Upper lobe of left lung (tissue), 6 donors: ENCODE results near the gene PRKG1. TPM values are rescaled to one million over a fixed set of nuclear protein-coding genes. Genes with fewer than 3 reads are reported as not detected.

Source experiments
- ATAC-seq, 2 donors: fragments of 200-7000 bp; cut with Tn5 transposase; one replicate each; pipeline ENCODE4 v1.9.1; 2022; ENCODE audit warnings: mild to moderate bottlenecking in 2 of 2, moderate library complexity in 2 of 2; ENCODE audit not compliant: low FRiP score in 2 of 2
- DNase-seq, 2 donors: peaks; one replicate each; pipeline ENCODE4 v3.0.0-alpha.2; 2019 to 2020
- H3K27ac ChIP-seq, 4 donors: fragments of 200-600 bp; sonication (generic); one replicate each; pipeline ENCODE4 v1.5.1; 2016 to 2019
- H3K27me3 ChIP-seq, 4 donors: fragments of 200-600 bp; sonication (generic); one replicate each; pipeline ENCODE4 v1.5.1; 2017 to 2019
- H3K36me3 ChIP-seq, 4 donors: fragments of 200-600 bp; sonication (generic); one replicate each; pipeline ENCODE4 v1.5.1; 2016 to 2019
- H3K4me1 ChIP-seq, 4 donors: fragments of 200-600 bp; sonication (generic); one replicate each; pipeline ENCODE4 v1.5.1; 2018 to 2019
- H3K4me3 ChIP-seq, 4 donors: fragments of 200-600 bp; sonication (generic); one replicate each; pipeline ENCODE4 v1.5.1; 2017 to 2019; ENCODE audit warnings: mild to moderate bottlenecking in 2 of 4, moderate library complexity in 1 of 4
- H3K9me3 ChIP-seq, 4 donors: fragments of 200-600 bp; sonication (generic); one replicate each; pipeline ENCODE4 v1.5.1; 2018 to 2019
- EP300 ChIP-seq, 4 donors: sonication (generic); formaldehyde crosslinking; IDR thresholded peaks; one replicate each; pipeline ENCODE4 v1.5.1; 2017; ENCODE audit warnings: antibody characterized with exemption in 4 of 4, control low read depth in 2 of 4
- POLR2A ChIP-seq, 4 donors: fragments of 450-650 bp; IDR thresholded peaks; one replicate each; pipeline ENCODE4 v1.5.1; 2016 to 2017; ENCODE audit warnings: antibody characterized with exemption in 4 of 4, mild to moderate bottlenecking in 2 of 4
- POLR2AphosphoS5 ChIP-seq, 2 donors: sonication (generic); formaldehyde crosslinking; IDR thresholded peaks; one replicate each; pipeline ENCODE4 v1.5.1; 2017; ENCODE audit warnings: antibody characterized with exemption in 2 of 2
- WGBS, 2 donors: methylation state at CpG; one replicate each; pipeline ENCODE4 v1.1.5; 2017 to 2018; 5-methylcytosine and 5-hydroxymethylcytosine counted together
- total RNA-seq, 6 donors: library from RNA; depleted of rRNA in 4 of 6; stranded (reverse); fragments of >200 nt in 4 of 6; gene quantifications; one replicate each; pipeline versions ENCODE4 v1.1.0 to v1.2.1, GENCODE V29; 2016 to 2021
- TF ChIP-seq, protein P1 (sequence below), 6 experiments: fragments of 450-650 bp in 4 of 6; fragments of 200-600 bp in 2 of 6; sonication (generic) in 2 of 6; IDR thresholded peaks; one replicate each; pipeline ENCODE4 v1.5.1; 2016 to 2019; ENCODE audit warnings: antibody characterized with exemption in 6 of 6
- donor health status: DM: no; HTN: no; CAD: no; lungs with moderate emphysema.
- donor health status: DM: no; HTN: yes; CAD: no; lungs with severe emphysema.

Gene PRKG1
- total RNA-seq, 6 donors from 2014 or later: 12.9 to 43.0 (median 25.0) TPM

DNA sequence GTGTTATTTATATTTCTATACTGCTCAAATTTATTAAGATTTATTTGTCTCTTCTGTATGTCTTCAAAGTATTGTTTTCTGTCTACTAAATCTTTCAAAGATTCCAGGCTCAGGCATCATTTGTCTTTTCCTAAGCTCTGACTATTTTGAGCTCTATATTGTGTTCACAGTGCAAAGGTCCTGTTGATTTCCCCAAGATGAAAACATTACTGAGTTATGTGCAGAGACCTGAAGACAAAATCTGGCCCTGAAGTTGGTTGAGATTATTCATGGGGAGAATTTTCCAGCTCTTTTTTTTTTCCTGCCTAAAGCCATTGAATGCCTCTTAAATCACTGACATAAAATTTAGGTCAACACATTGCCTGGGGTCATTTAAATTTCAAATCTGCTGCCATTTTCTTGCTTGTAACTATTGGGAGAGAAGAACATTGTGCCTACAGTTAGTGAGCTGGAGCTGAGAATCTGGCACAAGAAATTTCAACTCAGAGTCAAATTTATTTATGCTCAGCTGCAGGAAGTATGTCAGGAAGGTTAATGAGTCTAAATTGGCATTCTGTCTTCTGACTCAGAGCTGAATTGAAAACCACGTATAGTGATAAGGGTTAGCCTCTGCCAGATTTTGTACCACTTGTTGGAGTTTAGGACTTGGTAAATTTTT, 593.5 kb downstream of the PRKG1 start:
- Histone ChIP-seq H3K36me3 (no peaks in the 10 kb centered on the region), H3K4me3 (no peak overlapping the region), H3K4me1 (no peaks in the 10 kb centered on the region), H3K9me3 (no peaks in the 10 kb centered on the region), H3K27ac (no peak overlapping the region), H3K27me3 (no peaks in the 10 kb centered on the region)
- no peak for ATAC-seq
- no peak for DNase-seq
- WGBS, 2 donors: 5 to 8% methylated on average over 1 of the region's 1 CpG
- TF ChIP-seq EP300 (IDR thresholded peaks at IDR 0.05) (no peak), POLR2A (IDR thresholded peaks at IDR 0.05) (no peak), POLR2AphosphoS5 (IDR thresholded peaks at IDR 0.05) (no peak)
- TF ChIP-seq, protein P1, sequence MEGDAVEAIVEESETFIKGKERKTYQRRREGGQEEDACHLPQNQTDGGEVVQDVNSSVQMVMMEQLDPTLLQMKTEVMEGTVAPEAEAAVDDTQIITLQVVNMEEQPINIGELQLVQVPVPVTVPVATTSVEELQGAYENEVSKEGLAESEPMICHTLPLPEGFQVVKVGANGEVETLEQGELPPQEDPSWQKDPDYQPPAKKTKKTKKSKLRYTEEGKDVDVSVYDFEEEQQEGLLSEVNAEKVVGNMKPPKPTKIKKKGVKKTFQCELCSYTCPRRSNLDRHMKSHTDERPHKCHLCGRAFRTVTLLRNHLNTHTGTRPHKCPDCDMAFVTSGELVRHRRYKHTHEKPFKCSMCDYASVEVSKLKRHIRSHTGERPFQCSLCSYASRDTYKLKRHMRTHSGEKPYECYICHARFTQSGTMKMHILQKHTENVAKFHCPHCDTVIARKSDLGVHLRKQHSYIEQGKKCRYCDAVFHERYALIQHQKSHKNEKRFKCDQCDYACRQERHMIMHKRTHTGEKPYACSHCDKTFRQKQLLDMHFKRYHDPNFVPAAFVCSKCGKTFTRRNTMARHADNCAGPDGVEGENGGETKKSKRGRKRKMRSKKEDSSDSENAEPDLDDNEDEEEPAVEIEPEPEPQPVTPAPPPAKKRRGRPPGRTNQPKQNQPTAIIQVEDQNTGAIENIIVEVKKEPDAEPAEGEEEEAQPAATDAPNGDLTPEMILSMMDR (IDR thresholded peaks at IDR 0.05): no peak

DNA sequence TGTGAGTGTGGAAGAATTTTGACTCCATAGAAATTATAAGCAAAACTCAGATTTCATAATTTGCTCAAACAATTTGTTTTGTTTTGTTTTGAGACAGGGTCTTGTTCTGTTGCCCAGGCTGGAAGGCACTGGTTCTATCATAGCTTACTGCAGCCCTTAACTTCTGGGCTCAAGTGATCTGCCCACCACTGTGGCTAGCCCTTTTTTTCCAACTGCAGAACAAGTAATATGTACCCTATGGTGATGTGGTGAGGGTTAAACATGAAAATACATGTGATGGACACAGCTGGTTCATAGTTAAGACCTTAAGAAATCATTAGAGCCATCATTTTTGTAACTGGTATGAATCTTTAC, 594.0 kb downstream of the PRKG1 start:
- no peak overlapping the region for H3K4me3 ChIP-seq
- H3K9me3 ChIP-seq: no peaks in the 10 kb centered on the region
- H3K36me3 ChIP-seq: no peaks in the 10 kb centered on the region
- DNase-seq (no peak), ATAC-seq (no peak)
- no peak for TF ChIP-seq EP300 (IDR thresholded peaks at IDR 0.05)
- TF ChIP-seq, protein P1 (IDR thresholded peaks at IDR 0.05): no peak
- H3K27ac ChIP-seq: no peak overlapping the region
- H3K27me3 ChIP-seq: no peaks in the 10 kb centered on the region
- no peaks in the 10 kb centered on the region for H3K4me1 ChIP-seq

DNA sequence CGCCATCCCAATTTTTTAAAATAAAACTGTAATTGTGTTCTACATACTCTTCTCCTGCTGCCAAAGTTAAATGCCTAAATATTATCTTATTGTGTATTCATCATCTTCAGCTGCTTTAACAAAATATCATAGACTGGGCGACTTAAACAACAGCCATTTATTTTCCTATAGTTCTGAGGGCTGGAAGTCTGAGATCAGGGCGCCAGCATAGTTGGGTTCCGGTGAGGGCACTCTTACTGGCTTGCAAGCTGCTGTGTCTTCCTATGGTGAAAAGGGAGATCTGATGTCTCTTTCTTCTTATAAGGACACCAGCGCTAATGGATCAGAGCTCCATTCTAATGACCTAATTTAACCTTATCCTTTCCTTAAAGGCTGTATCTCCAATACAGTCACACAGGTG, 594.8 kb downstream of the PRKG1 start:
- no peaks in the 10 kb centered on the region for H3K27me3 ChIP-seq
- 89 to 93% methylated on average over 5 of the region's 5 CpGs for WGBS, 2 donors
- H3K9me3 ChIP-seq: no peaks in the 10 kb centered on the region
- H3K27ac ChIP-seq: no peak overlapping the region
- H3K36me3 ChIP-seq: no peaks in the 10 kb centered on the region
- DNase-seq (no peak), ATAC-seq (no peak)
- H3K4me1 ChIP-seq: no peaks in the 10 kb centered on the region
- TF ChIP-seq POLR2A (IDR thresholded peaks at IDR 0.05) (no peak), POLR2AphosphoS5 (IDR thresholded peaks at IDR 0.05) (no peak), EP300 (IDR thresholded peaks at IDR 0.05) (no peak)
- TF ChIP-seq, protein P1 (IDR thresholded peaks at IDR 0.05): no peak
- H3K4me3 ChIP-seq: no peak overlapping the region

DNA sequence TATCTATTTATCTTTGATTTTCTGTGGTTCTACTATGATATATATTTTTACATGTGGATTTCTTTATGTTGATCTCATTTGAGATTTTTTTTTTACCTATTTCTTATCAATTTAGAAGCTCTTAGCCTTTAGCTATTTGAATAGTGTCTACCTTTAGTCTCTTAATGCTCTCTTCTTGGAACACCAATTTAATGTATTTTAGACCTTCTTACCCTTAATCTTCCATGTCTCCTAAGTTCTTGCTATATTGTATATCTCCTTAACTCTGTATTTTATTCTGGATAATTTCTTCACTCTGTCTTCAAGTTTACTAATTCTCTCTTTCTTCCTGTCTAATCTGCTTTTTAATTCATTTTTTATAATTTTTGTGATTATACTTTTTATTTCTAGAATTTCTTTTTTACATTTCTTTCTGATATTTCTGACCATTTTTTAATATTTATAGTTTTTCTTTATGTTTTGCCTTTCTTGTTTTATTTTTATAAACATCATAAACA, 597.8 kb downstream of the PRKG1 start:
- TF ChIP-seq EP300 (IDR thresholded peaks at IDR 0.05) (no peak), POLR2A (IDR thresholded peaks at IDR 0.05) (no peak), POLR2AphosphoS5 (IDR thresholded peaks at IDR 0.05) (no peak)
- TF ChIP-seq, protein P1 (IDR thresholded peaks at IDR 0.05): no peak
- Histone ChIP-seq H3K4me1 (no peaks in the 10 kb centered on the region), H3K27ac (no peak overlapping the region), H3K27me3 (no peaks in the 10 kb centered on the region), H3K4me3 (no peak overlapping the region), H3K9me3 (no peaks in the 10 kb centered on the region), H3K36me3 (no peaks in the 10 kb centered on the region)
- ATAC-seq (no peak), DNase-seq (no peak)

DNA sequence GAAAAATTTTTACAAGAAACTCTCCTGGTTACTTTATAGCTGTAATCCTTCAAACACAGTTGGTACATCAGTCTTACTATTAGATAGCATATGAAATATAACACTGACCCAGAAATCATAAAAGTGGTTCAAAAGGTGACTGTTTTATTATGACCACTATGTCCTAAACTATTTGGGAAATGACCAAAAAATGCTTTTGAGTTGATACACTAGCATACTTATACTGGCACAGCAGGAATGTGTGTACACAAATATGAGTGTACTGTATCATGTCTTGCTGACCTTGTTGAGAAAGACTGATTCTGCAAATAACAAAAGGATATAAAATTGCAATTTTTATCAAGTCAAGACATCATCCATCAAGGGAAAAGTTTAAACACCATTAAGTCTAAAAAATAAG, 600.8 kb downstream of the PRKG1 start:
- H3K27me3 ChIP-seq: no peaks in the 10 kb centered on the region
- no peaks in the 10 kb centered on the region for H3K4me1 ChIP-seq
- DNase-seq: no peak
- H3K9me3 ChIP-seq: no peaks in the 10 kb centered on the region
- no peak for ATAC-seq
- H3K4me3 ChIP-seq: no peak overlapping the region
- H3K36me3 ChIP-seq: no peaks in the 10 kb centered on the region
- no peak overlapping the region for H3K27ac ChIP-seq
- TF ChIP-seq EP300 (IDR thresholded peaks at IDR 0.05) (no peak), POLR2A (IDR thresholded peaks at IDR 0.05) (no peak), POLR2AphosphoS5 (IDR thresholded peaks at IDR 0.05) (no peak)
- TF ChIP-seq, protein P1 (IDR thresholded peaks at IDR 0.05): no peak
